ENCODE measurements around the gene OPCML. TPM values are rescaled to one million over a fixed set of nuclear protein-coding genes. Genes with fewer than 3 reads are reported as not detected.

The OPCML gene
- total and polyA plus RNA-seq, 7 donors = 0.01 to 0.80 (median 0.07) TPM; not detected in 4

DNA sequence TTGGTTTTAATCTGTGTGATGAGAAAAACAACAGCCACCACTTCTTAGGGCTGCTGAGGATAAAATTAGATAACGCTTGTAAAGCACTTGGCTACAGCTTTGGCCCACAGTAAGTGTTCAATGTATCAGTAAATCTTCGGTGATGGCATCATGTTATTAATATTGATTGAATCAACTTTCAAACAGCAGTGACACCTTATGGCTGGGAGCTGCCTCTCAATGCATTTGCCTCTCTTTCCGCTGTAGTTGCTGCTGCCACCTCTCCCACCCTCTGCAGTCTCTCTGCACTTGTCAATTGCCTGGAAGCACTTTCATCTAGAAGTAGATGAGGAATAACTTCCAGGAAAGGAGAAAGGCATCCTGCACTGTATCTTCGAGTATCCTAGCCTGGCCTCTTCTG lies 491.1 kb downstream of the OPCML start:
- intact Hi-C loops (cut with DNase I) = no loop called here
- Histone ChIP-seq H3K27me3 (ENCODE audit: insufficient read depth in 3 of 3, low read length in 2 of 3) (peaks cover 0 to 7% (median 2%) of the 10 kb centered on the region in 3 donors), H3K36me3 (ENCODE audit: insufficient read depth in 1 of 2, low read depth in 1 of 2) (no peaks in the 10 kb centered on the region), H3K4me3 (no peak overlapping the region), H3K27ac (no peak overlapping the region), H3K9me3 (no peaks in the 10 kb centered on the region), H3K4me1 (no peaks in the 10 kb centered on the region)
- TF ChIP-seq, protein P1, sequence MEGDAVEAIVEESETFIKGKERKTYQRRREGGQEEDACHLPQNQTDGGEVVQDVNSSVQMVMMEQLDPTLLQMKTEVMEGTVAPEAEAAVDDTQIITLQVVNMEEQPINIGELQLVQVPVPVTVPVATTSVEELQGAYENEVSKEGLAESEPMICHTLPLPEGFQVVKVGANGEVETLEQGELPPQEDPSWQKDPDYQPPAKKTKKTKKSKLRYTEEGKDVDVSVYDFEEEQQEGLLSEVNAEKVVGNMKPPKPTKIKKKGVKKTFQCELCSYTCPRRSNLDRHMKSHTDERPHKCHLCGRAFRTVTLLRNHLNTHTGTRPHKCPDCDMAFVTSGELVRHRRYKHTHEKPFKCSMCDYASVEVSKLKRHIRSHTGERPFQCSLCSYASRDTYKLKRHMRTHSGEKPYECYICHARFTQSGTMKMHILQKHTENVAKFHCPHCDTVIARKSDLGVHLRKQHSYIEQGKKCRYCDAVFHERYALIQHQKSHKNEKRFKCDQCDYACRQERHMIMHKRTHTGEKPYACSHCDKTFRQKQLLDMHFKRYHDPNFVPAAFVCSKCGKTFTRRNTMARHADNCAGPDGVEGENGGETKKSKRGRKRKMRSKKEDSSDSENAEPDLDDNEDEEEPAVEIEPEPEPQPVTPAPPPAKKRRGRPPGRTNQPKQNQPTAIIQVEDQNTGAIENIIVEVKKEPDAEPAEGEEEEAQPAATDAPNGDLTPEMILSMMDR (IDR thresholded peaks at IDR 0.05) = no peak
- 63 to 69% (median 65%) methylated on average over 4 of the region's 4 CpGs for WGBS, 3 donors
- no peak for ATAC-seq
- no peak for DNase-seq

DNA sequence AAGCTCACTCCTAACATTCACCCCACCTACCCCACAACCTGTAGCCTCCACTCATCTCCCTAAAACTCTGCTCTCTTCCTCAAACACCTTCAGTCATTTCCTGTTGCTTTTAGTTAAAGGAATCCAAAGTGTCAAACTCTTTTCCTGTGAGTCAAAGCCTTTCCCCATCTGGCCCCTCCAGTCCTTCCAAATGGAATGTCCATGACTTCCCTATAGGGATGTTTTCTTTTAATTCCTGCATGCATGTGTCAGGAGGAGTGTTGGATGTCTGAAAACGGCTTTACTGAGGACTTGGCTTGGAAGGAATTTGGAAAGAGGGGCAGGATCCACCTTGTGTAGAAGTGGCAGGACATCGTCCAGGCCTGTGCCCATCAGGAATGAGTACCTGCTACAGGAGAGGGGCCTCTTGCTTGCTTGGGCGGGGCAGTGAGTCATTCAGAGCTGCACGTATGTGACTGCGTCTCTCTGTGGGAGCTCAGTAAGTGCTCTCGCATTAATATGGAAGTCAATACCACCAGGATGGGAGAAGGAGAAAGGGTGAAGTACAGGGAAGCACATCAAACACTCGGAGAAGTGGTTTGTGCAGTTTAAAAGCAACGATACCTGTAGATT lies 491.9 kb downstream of the OPCML start:
- intact Hi-C loops (cut with DNase I) = no loop called here
- DNase-seq = no peak
- peaks cover 0 to 7% (median 2%) of the 10 kb centered on the region in 3 donors for H3K27me3 ChIP-seq (ENCODE audit: insufficient read depth in 3 of 3, low read length in 2 of 3)

DNA sequence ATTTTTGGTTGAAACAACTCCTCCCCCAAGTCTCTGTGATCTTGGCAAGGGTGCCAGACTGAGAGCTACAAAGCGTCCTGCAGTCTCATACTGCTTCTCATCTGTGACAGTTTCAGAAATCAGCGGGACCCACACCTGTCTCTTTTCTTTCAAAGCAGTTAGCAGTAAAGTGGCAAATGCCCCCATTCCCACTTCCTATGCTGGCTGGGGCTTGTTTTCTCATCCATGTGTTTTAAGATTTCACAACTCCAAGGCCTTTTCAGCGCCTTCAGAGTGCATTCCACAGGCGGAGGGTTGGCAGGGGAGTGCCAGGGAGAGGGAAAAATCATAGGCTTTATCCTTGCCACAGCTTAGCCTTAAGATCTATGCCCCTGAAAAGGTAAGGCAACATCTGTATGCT lies 493.5 kb downstream of the OPCML start:
- H3K36me3 ChIP-seq (ENCODE audit: insufficient read depth in 1 of 2, low read depth in 1 of 2) = no peaks in the 10 kb centered on the region
- DNase-seq (no peak), ATAC-seq (no peak)
- no peaks in the 10 kb centered on the region for H3K9me3 ChIP-seq
- no peaks in the 10 kb centered on the region for H3K4me1 ChIP-seq
- no peak overlapping the region for H3K27ac ChIP-seq
- H3K27me3 ChIP-seq (ENCODE audit: insufficient read depth in 3 of 3, low read length in 2 of 3) = peaks cover 0 to 7% (median 3%) of the 10 kb centered on the region in 3 donors
- TF ChIP-seq, protein P1 (IDR thresholded peaks at IDR 0.05) = no peak
- no peak overlapping the region for H3K4me3 ChIP-seq
- WGBS, 3 donors = 13 to 31% (median 20%) methylated on average over 4 of the region's 4 CpGs
- intact Hi-C loops (cut with DNase I) = no loop called here

More for the DNA sequence above, 491.9 kb downstream of the OPCML start:
- H3K36me3 ChIP-seq (ENCODE audit: insufficient read depth in 1 of 2, low read depth in 1 of 2) = no peaks in the 10 kb centered on the region
- H3K9me3 ChIP-seq = no peaks in the 10 kb centered on the region
- no peak overlapping the region for H3K4me3 ChIP-seq
- no peak for ATAC-seq
- TF ChIP-seq, protein P1 (IDR thresholded peaks at IDR 0.05) = no peak
- H3K27ac ChIP-seq = no peak overlapping the region
- whole genome bisulfite sequencing, 3 donors = 43 to 54% (median 49%) methylated on average over 8 of the region's 8 CpGs
- H3K4me1 ChIP-seq = no peaks in the 10 kb centered on the region

DNA sequence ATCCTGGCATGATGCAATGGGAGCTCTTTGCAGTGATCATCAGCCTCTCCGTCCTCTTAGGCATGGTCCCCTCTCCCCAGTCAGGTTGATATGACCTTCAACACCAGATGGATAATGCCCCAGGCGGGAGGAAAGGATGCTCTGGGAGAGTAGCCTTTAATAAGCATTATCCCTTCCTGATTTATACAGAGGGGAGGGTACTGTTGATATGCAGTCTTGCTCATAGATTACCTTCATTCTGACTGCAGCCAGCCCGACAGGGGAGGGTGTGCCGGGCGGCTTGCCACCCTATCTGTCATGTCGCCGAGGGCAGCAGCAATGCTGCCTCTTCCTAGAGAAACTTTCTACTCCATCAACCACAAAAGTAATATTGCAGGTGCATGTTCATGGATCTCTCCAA lies 497.4 kb downstream of the OPCML start:
- no peak for DNase-seq
- Histone ChIP-seq H3K27me3 (ENCODE audit: insufficient read depth in 3 of 3, low read length in 2 of 3) (peaks cover 0 to 7% (median 3%) of the 10 kb centered on the region in 3 donors), H3K27ac (no peak overlapping the region), H3K36me3 (ENCODE audit: insufficient read depth in 1 of 2, low read depth in 1 of 2) (no peaks in the 10 kb centered on the region), H3K9me3 (no peaks in the 10 kb centered on the region), H3K4me1 (no peaks in the 10 kb centered on the region), H3K4me3 (no peak overlapping the region)
- 75 to 85% (median 83%) methylated on average over 7 of the region's 7 CpGs for WGBS, 3 donors
- intact Hi-C loops (cut with DNase I) = no loop called here
- no peak for ATAC-seq
- TF ChIP-seq, protein P1 (IDR thresholded peaks at IDR 0.05) = no peak

DNA sequence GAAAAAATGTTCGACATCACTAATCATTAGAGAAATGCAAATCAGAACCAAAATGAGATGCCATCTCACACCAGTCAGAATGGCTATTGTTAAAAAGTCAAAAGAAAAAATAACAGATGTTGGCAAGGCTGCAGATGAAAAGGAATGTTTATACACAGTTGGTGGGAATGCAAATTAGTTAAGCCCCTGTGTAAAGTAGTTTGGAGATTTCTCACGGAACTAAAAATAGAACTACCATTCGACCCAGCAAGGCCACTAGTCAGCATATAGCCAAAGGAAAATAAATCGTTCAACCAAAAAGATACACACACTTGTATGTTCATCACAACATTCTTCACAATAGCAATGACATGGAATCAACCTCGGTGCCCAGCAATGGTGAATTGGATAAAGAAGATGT lies 503.2 kb downstream of the OPCML start:
- no peak overlapping the region for H3K27ac ChIP-seq
- no peaks in the 10 kb centered on the region for H3K36me3 ChIP-seq (ENCODE audit: insufficient read depth in 1 of 2, low read depth in 1 of 2)
- intact Hi-C loops (cut with DNase I) = no loop called here
- TF ChIP-seq, protein P1 (IDR thresholded peaks at IDR 0.05) = no peak
- H3K27me3 ChIP-seq (ENCODE audit: insufficient read depth in 3 of 3, low read length in 2 of 3) = no peaks in the 10 kb centered on the region
- WGBS, 3 donors = 39 to 48% (median 41%) methylated on average over 5 of the region's 5 CpGs
- no peak overlapping the region for H3K4me3 ChIP-seq
- ATAC-seq = no peak
- no peaks in the 10 kb centered on the region for H3K4me1 ChIP-seq
- DNase-seq = no peak
- H3K9me3 ChIP-seq = no peaks in the 10 kb centered on the region

Data from psoas muscle (tissue), 8 donors.